Kidney epithelial cell (primary cell): ENCODE data around the gene DAZAP2. TPM values are rescaled to one million over a fixed set of nuclear protein-coding genes. Genes with fewer than 3 reads are reported as not detected.
"Not testable (repeated sequence)": the region's sequence is repeated elsewhere in the genome, so short reads cannot be mapped to it uniquely, and the experiment has no call there.

Source experiments
- DNase-seq: peaks from one replicate; pipeline ENCODE4 v3.0.0-alpha.2; 2010; ENCODE audit warnings: low read depth
- H3K27me3 ChIP-seq: 2 replicates; pipeline ENCODE4 v1.6.0; 2011; ENCODE audit warnings: low read length; ENCODE audit not compliant: control insufficient read depth, insufficient read depth
- H3K36me3 ChIP-seq: 2 replicates; pipeline ENCODE4 v1.5.1; 2011; ENCODE audit warnings: low read length; ENCODE audit not compliant: control insufficient read depth, insufficient read depth
- H3K4me3 ChIP-seq: 2 replicates; pipeline ENCODE4 v1.5.1; 2011; ENCODE audit warnings: low read depth, mild to moderate bottlenecking, control low read depth, low read length
- CTCF ChIP-seq: IDR thresholded peaks from 2 replicates; pipeline ENCODE4 v1.5.1; 2011; ENCODE audit warnings: mild to moderate bottlenecking, moderate library complexity, low read length, control low read depth, inconsistent platforms; ENCODE audit not compliant: insufficient read depth, poor library complexity, severe bottlenecking
- total RNA-seq: library from RNA; depleted of rRNA; stranded (reverse); fragments of >200 nt; gene quantifications from 2 replicates; pipeline ENCODE4 v1.2.3, GENCODE V29; 2015

Gene DAZAP2
- total RNA-seq, 1 donor from 2014 or later, result 244 TPM

- H3K27me3 ChIP-seq, result no peaks in the 10 kb centered on the region
- H3K4me3 ChIP-seq, result no peak overlapping the region
- no peak for DNase-seq
- no peak for TF ChIP-seq CTCF
- no peaks in the 10 kb centered on the region for H3K36me3 ChIP-seq
These were observed 12.9 kb upstream of the DAZAP2 start for GRCh38 chr12:51225771-51226170.

GRCh38 chr12:51227112-51227511, 11.5 kb upstream of the DAZAP2 start:
- not testable (repeated sequence) for H3K4me3 ChIP-seq, H3K36me3 ChIP-seq, H3K27me3 ChIP-seq, DNase-seq

GRCh38 chr12:51227962-51228361, 10.7 kb upstream of the DAZAP2 start:
- no peaks in the 10 kb centered on the region for H3K27me3 ChIP-seq
- no peaks in the 10 kb centered on the region for H3K36me3 ChIP-seq
- TF ChIP-seq CTCF, result no peak
- DNase-seq, result no peak
- no peak overlapping the region for H3K4me3 ChIP-seq

GRCh38 chr12:51229116-51229809, 9.4 kb upstream of the DAZAP2 start:
- DNase-seq, result no peak
- Histone ChIP-seq H3K4me3 (no peak overlapping the region), H3K27me3 (no peaks in the 10 kb centered on the region), H3K36me3 (no peaks in the 10 kb centered on the region)
- no peak for TF ChIP-seq CTCF

GRCh38 chr12:51232642-51233041, 6.0 kb upstream of the DAZAP2 start:
- Histone ChIP-seq H3K27me3 (no peaks in the 10 kb centered on the region), H3K4me3 (no peak overlapping the region), H3K36me3 (no peaks in the 10 kb centered on the region)
- DNase-seq, result no peak
- TF ChIP-seq CTCF, result no peak

GRCh38 chr12:51234530-51234929, 4.1 kb upstream of the DAZAP2 start:
- Histone ChIP-seq H3K4me3 (no peak overlapping the region), H3K27me3 (no peaks in the 10 kb centered on the region), H3K36me3 (no peaks in the 10 kb centered on the region)
- no peak for DNase-seq
- TF ChIP-seq CTCF, result no peak
